ENCODE measurements around the gene ZBTB47.

DNA sequence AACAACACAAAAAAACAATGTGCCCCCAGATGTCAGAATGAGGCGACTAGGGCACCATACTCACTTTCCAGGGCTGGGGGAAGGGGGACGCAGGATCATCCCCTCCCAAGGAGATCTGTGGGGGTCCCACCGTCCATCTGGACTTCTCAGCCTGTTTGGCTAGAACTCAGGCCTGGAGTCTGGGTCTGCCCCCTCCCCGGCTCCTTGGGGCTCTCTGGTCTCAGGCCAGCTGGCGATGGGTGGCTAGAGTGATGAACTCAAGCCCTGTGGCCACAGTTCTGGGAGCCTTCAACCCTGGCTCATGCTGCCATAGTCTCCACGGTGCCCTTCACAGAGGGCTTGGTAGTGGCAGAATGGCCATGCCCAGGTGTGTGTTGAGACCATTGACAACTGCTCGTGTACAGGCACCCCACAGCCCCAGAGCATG lies 13.6 kb downstream of the ZBTB47 start:
- no peak for TF ChIP-seq POLR2AphosphoS5 (IDR thresholded peaks at IDR 0.05; ENCODE audit: borderline replicate concordance, low read depth, low read length)
- TF ChIP-seq EZH2 (IDR thresholded peaks at IDR 0.05), result no peak

Data from SK-N-MC (cell line).